GM12878 (cell line): ENCODE results near the gene MAN1A1. TPM values are rescaled to one million over a fixed set of nuclear protein-coding genes. Genes with fewer than 3 reads are reported as not detected.
A peak's percentile ranks its signal among the peaks of the same experiment; 100 is the strongest.

Experiments
- BHLHE40 ChIP-seq, 2 experiments: fragments of 450-650 bp in 1 of 2; IDR thresholded peaks; 2 replicates each; pipeline ENCODE4 v1.6.1; 2011 to 2017; ENCODE audit warnings: low read depth in 2 of 2, borderline replicate concordance in 1 of 2, improper control_type of control experiment in 1 of 2, low read length in 1 of 2, mild to moderate bottlenecking in 1 of 2
- GATAD2B ChIP-seq: fragments of 450-650 bp; conservative IDR thresholded peaks from 2 replicates; pipeline ENCODE4 v1.6.1; 2017; ENCODE audit warnings: low read depth, mild to moderate bottlenecking, moderate library complexity
- HDAC6 ChIP-seq: fragments of 200-600 bp; sonication (generic); IDR thresholded peaks from one replicate; pipeline ENCODE4 v1.8.0; 2017; ENCODE audit warnings: antibody characterized with exemption; ENCODE audit not compliant: unreplicated experiment
- IKZF1 ChIP-seq: fragments of 450-650 bp; conservative IDR thresholded peaks from 2 replicates; pipeline ENCODE4 v1.6.1; 2017; ENCODE audit warnings: antibody characterized with exemption, mild to moderate bottlenecking
- IRF4 ChIP-seq: IDR thresholded peaks from 2 replicates; pipeline ENCODE4 v1.6.1; 2011; ENCODE audit warnings: low read depth, low read length
- MYC ChIP-seq: IDR thresholded peaks from 2 replicates; pipeline ENCODE4 v1.6.1; 2011; ENCODE audit warnings: mild to moderate bottlenecking, low read length, moderate library complexity, inconsistent platforms; ENCODE audit not compliant: insufficient read depth, insufficient replicate concordance, insufficient read length, severe bottlenecking
- NR2C1 ChIP-seq: fragments of 450-650 bp; IDR thresholded peaks from 2 replicates; pipeline ENCODE4 v1.6.1; 2017; ENCODE audit warnings: antibody characterized with exemption, mild to moderate bottlenecking, moderate library complexity
- RBBP5 ChIP-seq: fragments of 200-600 bp; sonication (generic); conservative IDR thresholded peaks from 2 replicates; pipeline ENCODE4 v1.6.1; 2016
- SIN3A ChIP-seq: IDR thresholded peaks from 2 replicates; pipeline ENCODE4 v1.6.1; 2012; ENCODE audit warnings: low read depth, low read length, improper control_type of control experiment
- SIX5 ChIP-seq: IDR thresholded peaks from 2 replicates; pipeline ENCODE4 v1.6.1; 2011; ENCODE audit warnings: mild to moderate bottlenecking, low read depth, low read length, moderate library complexity; ENCODE audit not compliant: severe bottlenecking
- SREBF1 ChIP-seq: IDR thresholded peaks from 2 replicates; pipeline ENCODE4 v1.6.1; 2012; ENCODE audit warnings: mild to moderate bottlenecking, low read length
- TAF1 ChIP-seq: IDR thresholded peaks from 2 replicates; pipeline ENCODE4 v1.6.1; 2011; ENCODE audit warnings: mild to moderate bottlenecking, low read depth, low read length, borderline replicate concordance
- TCF7 ChIP-seq: IDR thresholded peaks from 2 replicates; pipeline ENCODE4 v1.6.1; 2014; ENCODE audit warnings: antibody characterized with exemption, borderline replicate concordance
- ZBED1 ChIP-seq: IDR thresholded peaks from 2 replicates; pipeline ENCODE4 v1.6.1; 2016; ENCODE audit warnings: borderline replicate concordance
- ZNF274 ChIP-seq: IDR thresholded peaks from one replicate; pipeline ENCODE4 v1.8.0; 2011; ENCODE audit not compliant: insufficient read length, insufficient read depth
- polyA plus RNA-seq, 11 experiments: library from polyadenylated mRNA; depleted of rRNA in 4 of 11; unstranded in 6 of 11; stranded (reverse) in 5 of 11; fragments of >200 nt; fragmentation: Nextera tagmentation in 4 of 11; fragmentation: Illumina TruSeq in 1 of 11; extraction: Ambion mirVana in 4 of 11; extraction: Trizol in 1 of 11; gene quantifications; 1 replicate in 1 of 11; 2 replicates in 10 of 11; pipeline versions ENCODE4 v1.2.1 to v1.2.3, GENCODE V29; 2011 to 2016; ENCODE audit warnings: inconsistent platforms in 2 of 11, missing spikeins in 2 of 11, low read depth in 1 of 11
- total RNA-seq, 4 experiments: library from RNA; depleted of rRNA in 3 of 4; stranded (reverse); fragments of >200 nt in 3 of 4; fragmentation: Illumina TruSeq in 1 of 4; extraction: Trizol in 1 of 4; gene quantifications; 2 replicates each; pipeline versions ENCODE4 v1.2.1 to v1.2.3, GENCODE V29; 2013 to 2021
- TF ChIP-seq, protein P1 (sequence below): fragments of 450-650 bp; IDR thresholded peaks from 2 replicates; pipeline ENCODE4 v1.6.1; 2014; ENCODE audit warnings: mild to moderate bottlenecking
- TF ChIP-seq, protein P2 (sequence below), 3 experiments: IDR thresholded peaks in 2 of 3; conservative IDR thresholded peaks in 1 of 3; 2 replicates each; pipeline ENCODE4 v1.5.1; 2011; ENCODE audit warnings: low read depth in 3 of 3, low read length in 3 of 3, mild to moderate bottlenecking in 3 of 3, control low read depth in 2 of 3, moderate library complexity in 2 of 3, inconsistent platforms in 1 of 3, mixed read lengths in 1 of 3; ENCODE audit not compliant: control insufficient read depth in 2 of 3, insufficient read depth in 1 of 3; ENCODE audit errors: extremely low read depth in 1 of 3
- TF ChIP-seq, protein P3 (sequence below): fragments of 450-650 bp; IDR thresholded peaks from 2 replicates; pipeline ENCODE4 v1.6.1; 2017; ENCODE audit warnings: mild to moderate bottlenecking, moderate library complexity
- TF ChIP-seq, protein P4 (sequence below): fragments of 450-650 bp; IDR thresholded peaks from 2 replicates; pipeline ENCODE4 v1.6.1; 2017; ENCODE audit warnings: low read depth, mild to moderate bottlenecking, moderate library complexity
- TF ChIP-seq, protein P5 (sequence below): IDR thresholded peaks from 2 replicates; pipeline ENCODE4 v1.6.1; 2012; ENCODE audit warnings: low read length, inconsistent platforms

MAN1A1 gene
- total and polyA plus RNA-seq, 10 of the 15 experiments (the other 5 are each of a cell fraction or from before 2014, with no cell fraction given), result 5.4 to 28.1 (median 19.5) TPM

DNA sequence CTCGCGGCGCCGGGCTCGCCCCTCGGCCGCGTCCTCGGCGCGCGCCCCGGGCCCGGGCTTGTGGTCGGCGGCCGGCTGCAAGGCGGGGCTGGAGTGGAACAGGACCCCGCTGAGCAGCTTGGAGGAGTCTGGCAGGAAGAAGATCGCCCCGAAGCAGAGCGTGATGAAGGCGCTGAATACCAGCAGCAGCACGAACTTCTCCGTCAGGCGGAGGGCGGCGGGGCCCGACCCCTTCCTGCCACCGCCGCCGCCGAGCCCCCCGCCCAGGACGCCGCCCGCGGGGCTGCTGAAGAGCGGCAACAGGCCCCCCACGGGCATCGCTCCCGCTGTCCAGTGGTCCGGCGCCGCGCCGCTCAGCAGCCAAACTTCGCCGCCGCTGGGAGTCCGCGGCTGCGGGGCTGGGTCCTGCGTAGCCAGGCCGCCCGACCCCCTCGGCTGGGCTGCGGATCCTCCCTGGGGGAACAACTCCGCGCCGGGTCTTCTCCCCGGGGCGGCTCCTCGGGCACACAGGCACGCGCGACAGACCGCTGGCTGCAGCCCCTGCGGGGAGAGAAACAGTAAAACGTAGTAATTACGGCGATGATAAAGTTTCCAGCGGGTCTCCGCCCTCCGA lies 707 bp downstream of the MAN1A1 start (continued):
- TF ChIP-seq, protein P1, sequence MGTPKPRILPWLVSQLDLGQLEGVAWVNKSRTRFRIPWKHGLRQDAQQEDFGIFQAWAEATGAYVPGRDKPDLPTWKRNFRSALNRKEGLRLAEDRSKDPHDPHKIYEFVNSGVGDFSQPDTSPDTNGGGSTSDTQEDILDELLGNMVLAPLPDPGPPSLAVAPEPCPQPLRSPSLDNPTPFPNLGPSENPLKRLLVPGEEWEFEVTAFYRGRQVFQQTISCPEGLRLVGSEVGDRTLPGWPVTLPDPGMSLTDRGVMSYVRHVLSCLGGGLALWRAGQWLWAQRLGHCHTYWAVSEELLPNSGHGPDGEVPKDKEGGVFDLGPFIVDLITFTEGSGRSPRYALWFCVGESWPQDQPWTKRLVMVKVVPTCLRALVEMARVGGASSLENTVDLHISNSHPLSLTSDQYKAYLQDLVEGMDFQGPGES, result no peak
- TF ChIP-seq SREBF1 (no peak), TCF7 (no peak), RBBP5 (no peak), GATAD2B (0 out of 2 replicates have a peak, but pooled peaks have one; percentile 16), SIX5 (no peak), MYC (no peak), IRF4 (no peak), ZBED1 (no peak), BHLHE40 (IDR thresholded peaks at IDR 0.05; ENCODE audit: borderline replicate concordance in 1 of 2, low read depth in 2 of 2, low read length in 1 of 2) (peak; percentile 2 to 4; a peak in 2 of 4 replicates), TAF1 (peak; percentile 28; the same call in 1 of the 2 replicates), SIN3A (no peak), ZNF274 (no peak), NR2C1 (no peak), IKZF1 (peak; percentile 27), HDAC6 (no peak)
- TF ChIP-seq, protein P2, sequence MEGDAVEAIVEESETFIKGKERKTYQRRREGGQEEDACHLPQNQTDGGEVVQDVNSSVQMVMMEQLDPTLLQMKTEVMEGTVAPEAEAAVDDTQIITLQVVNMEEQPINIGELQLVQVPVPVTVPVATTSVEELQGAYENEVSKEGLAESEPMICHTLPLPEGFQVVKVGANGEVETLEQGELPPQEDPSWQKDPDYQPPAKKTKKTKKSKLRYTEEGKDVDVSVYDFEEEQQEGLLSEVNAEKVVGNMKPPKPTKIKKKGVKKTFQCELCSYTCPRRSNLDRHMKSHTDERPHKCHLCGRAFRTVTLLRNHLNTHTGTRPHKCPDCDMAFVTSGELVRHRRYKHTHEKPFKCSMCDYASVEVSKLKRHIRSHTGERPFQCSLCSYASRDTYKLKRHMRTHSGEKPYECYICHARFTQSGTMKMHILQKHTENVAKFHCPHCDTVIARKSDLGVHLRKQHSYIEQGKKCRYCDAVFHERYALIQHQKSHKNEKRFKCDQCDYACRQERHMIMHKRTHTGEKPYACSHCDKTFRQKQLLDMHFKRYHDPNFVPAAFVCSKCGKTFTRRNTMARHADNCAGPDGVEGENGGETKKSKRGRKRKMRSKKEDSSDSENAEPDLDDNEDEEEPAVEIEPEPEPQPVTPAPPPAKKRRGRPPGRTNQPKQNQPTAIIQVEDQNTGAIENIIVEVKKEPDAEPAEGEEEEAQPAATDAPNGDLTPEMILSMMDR (IDR thresholded peaks at IDR 0.05 in 2 of 3, conservative IDR thresholded peaks at IDR 0.05 in 1 of 3; ENCODE audit: control insufficient read depth in 2 of 3, extremely low read depth in 1 of 3, insufficient read depth in 1 of 3, low read depth in 3 of 3, low read length in 3 of 3), result no peak
- TF ChIP-seq, protein P3, sequence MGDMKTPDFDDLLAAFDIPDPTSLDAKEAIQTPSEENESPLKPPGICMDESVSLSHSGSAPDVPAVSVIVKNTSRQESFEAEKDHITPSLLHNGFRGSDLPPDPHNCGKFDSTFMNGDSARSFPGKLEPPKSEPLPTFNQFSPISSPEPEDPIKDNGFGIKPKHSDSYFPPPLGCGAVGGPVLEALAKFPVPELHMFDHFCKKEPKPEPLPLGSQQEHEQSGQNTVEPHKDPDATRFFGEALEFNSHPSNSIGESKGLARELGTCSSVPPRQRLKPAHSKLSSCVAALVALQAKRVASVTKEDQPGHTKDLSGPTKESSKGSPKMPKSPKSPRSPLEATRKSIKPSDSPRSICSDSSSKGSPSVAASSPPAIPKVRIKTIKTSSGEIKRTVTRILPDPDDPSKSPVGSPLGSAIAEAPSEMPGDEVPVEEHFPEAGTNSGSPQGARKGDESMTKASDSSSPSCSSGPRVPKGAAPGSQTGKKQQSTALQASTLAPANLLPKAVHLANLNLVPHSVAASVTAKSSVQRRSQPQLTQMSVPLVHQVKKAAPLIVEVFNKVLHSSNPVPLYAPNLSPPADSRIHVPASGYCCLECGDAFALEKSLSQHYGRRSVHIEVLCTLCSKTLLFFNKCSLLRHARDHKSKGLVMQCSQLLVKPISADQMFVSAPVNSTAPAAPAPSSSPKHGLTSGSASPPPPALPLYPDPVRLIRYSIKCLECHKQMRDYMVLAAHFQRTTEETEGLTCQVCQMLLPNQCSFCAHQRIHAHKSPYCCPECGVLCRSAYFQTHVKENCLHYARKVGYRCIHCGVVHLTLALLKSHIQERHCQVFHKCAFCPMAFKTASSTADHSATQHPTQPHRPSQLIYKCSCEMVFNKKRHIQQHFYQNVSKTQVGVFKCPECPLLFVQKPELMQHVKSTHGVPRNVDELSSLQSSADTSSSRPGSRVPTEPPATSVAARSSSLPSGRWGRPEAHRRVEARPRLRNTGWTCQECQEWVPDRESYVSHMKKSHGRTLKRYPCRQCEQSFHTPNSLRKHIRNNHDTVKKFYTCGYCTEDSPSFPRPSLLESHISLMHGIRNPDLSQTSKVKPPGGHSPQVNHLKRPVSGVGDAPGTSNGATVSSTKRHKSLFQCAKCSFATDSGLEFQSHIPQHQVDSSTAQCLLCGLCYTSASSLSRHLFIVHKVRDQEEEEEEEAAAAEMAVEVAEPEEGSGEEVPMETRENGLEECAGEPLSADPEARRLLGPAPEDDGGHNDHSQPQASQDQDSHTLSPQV, result no peak
- TF ChIP-seq, protein P4, sequence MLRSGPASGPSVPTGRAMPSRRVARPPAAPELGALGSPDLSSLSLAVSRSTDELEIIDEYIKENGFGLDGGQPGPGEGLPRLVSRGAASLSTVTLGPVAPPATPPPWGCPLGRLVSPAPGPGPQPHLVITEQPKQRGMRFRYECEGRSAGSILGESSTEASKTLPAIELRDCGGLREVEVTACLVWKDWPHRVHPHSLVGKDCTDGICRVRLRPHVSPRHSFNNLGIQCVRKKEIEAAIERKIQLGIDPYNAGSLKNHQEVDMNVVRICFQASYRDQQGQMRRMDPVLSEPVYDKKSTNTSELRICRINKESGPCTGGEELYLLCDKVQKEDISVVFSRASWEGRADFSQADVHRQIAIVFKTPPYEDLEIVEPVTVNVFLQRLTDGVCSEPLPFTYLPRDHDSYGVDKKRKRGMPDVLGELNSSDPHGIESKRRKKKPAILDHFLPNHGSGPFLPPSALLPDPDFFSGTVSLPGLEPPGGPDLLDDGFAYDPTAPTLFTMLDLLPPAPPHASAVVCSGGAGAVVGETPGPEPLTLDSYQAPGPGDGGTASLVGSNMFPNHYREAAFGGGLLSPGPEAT, result no peak
- TF ChIP-seq, protein P5, sequence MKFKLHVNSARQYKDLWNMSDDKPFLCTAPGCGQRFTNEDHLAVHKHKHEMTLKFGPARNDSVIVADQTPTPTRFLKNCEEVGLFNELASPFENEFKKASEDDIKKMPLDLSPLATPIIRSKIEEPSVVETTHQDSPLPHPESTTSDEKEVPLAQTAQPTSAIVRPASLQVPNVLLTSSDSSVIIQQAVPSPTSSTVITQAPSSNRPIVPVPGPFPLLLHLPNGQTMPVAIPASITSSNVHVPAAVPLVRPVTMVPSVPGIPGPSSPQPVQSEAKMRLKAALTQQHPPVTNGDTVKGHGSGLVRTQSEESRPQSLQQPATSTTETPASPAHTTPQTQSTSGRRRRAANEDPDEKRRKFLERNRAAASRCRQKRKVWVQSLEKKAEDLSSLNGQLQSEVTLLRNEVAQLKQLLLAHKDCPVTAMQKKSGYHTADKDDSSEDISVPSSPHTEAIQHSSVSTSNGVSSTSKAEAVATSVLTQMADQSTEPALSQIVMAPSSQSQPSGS, result no peak
